HG03571 (cell line): ENCODE measurements around the gene ZNF124.
"Not testable (repeated sequence)": the region's sequence is repeated elsewhere in the genome, so short reads cannot be mapped to it uniquely, and the experiment has no call there.

Source experiments
- ATAC-seq: cut with Tn5 transposase; IDR thresholded peaks from one replicate; pipeline ENCODE4 v1.9.1; 2021; ENCODE audit not compliant: unreplicated experiment

Gene ZNF124

DNA sequence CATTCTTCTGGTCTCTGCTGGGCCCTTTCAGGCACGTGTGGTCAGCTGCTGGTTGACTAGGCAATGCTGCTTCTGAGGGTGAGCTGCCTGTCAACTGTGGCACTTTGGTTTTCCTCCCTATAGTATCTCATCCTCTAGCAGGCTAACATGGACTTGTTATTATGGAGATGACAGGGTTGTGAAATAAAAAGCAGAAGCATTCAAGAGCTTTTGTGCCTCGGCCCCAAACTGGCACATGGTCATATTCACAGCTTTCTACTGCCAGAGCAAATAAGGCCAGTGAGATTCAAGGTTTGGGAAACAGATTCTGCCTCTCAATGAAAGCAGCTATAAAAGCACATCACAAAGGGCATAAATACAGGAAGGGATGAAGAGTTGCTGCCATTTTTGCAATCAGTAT is 1.6 kb upstream of the ZNF124 start:
- ATAC-seq, result no peak

GRCh38 chr1:247172996-247173395 is 1.2 kb upstream of the ZNF124 start:
- ATAC-seq, result no peak

- ATAC-seq, result peak; percentile 46
Observed at GRCh38 chr1:247171443-247171842, 377 bp downstream of the ZNF124 start.

- no peak for ATAC-seq
Observed at GRCh38 chr1:247165674-247166073, 6.1 kb downstream of the ZNF124 start.

DNA sequence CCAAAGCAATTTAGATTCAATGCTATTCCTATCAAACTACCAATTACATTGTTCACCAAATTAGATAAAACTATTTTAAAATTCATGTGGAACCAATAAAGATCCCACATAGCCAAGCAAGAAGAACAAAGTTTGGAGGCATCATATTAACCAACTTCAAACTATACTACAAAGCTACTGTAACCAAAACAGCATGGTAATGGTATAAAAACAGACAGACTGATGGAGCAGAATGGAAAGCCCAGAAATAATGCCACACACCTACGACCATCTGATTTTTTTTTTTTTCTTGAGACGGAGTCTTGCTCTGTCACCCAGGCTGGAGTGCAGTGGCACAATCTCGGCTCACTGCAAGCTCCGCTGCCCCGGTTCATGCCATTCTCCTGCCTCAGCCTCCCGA is 7.1 kb downstream of the ZNF124 start:
- no peak for ATAC-seq

DNA sequence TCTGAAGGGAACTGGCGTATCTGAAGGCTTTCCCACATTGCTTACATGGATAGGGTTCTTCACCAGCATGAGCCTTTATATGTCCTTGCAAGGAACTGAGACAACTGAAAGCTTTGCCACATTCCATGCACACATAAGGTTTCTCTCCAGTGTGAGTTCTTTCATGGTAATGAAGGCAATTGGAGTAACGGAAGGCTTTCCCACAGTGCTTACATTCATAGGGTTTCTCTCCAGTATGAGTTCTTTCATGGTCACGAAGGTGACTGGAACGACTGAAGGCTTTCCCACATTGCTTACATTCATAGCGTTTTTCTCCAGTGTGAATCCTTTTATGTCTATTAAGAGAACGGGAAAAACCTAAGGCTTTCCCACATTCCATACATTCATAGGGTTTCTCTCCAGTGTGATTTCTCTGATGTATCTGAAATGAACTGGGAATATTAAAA is 15.0 kb downstream of the ZNF124 start:
- no peak for ATAC-seq

GRCh38 chr1:247147781-247148180 is 24.0 kb downstream of the ZNF124 start:
- ATAC-seq, result no peak

DNA sequence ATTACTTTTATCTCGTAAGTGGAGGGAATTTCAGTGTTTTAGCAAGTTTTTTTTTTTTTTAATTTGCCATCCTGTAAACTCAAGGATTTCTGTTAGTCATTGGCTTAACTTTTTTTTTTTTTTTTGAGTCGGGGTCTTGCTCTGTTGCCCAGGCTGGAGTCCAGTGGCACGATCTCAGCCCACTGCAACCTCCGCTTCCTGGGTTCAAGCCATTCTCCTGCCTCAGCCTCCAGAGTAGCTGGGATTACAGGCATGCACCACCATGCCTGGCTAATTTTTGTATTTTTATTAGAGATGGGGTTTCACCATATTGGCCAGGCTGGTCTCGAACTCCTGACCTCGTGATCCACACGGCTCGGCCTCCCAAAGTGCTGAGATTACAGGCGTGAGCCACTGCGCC is 24.7 kb downstream of the ZNF124 start:
- ATAC-seq, result not testable (repeated sequence)

GRCh38 chr1:247146671-247147070 is 25.1 kb downstream of the ZNF124 start:
- ATAC-seq, result no peak

GRCh38 chr1:247145279-247145678 is 26.5 kb downstream of the ZNF124 start:
- ATAC-seq, result no peak

GRCh38 chr1:247139557-247139956 is 32.3 kb downstream of the ZNF124 start:
- not testable (repeated sequence) for ATAC-seq

DNA sequence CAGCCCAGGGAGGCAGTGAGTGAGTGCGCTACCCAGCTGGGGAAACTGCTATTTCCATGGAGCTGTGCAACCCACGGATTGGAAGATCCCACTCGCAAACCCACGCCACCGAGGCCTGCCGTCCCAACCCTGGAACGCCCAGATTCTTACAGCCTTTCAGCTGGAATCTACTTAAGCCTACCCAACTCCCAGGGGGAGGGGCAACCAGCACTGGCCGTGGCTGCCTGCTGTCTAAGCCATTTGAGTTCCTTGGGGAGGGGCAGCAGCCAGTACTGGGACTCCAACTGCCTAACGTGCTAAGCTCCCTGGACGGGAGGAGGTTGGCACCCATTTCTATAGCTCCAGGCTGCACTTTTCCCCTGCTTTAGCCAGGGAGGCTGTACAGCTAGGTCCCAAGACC is 40.6 kb downstream of the ZNF124 start:
- ATAC-seq, result no peak

DNA sequence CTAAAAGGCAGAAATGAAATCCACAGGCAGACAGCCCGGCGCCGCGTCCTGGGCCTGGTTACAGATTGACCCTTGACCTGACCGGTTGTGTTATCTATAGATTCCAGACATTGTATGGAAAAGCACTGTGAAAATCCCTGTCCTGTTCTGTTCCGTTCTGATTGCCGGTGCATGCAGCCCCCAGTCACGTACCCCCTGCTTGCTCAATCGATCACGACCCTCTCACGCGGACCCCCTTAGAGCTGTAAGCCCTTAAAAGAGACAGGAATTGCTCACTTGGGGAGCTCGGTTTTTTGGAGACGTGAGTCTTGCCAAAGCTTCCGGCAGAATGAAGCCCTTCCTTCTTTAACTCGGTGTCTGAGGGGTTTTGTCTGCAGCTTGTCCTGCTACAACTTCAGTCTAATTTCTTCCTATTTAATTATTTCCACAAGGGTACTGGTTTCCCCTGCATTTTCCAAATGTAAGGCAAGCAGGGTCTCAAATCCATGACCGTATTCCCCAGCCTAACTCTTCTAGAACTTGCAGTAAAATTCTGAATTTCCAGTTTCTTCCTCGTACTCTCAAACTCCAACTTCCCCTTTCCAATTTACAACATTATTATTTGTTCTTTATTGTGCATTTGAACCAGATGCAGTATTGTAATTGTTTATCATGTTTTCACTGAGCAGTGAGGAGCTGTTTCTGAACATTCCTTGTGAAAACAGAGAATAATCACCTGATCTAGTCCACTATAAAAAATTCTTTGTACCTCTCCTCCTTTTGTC is 44.1 kb downstream of the ZNF124 start:
- not testable (repeated sequence) for ATAC-seq

- ATAC-seq, result peak; percentile 58
Observed at GRCh38 chr1:247126601-247127000, 45.2 kb downstream of the ZNF124 start.

GRCh38 chr1:247126166-247126565 is 45.7 kb downstream of the ZNF124 start:
- ATAC-seq, result peak; percentile 97

GRCh38 chr1:247121382-247121781 is 50.4 kb downstream of the ZNF124 start:
- no peak for ATAC-seq

- ATAC-seq, result not testable (repeated sequence)
Observed at GRCh38 chr1:247120408-247120668, 51.5 kb downstream of the ZNF124 start.

- ATAC-seq, result no peak
Observed at GRCh38 chr1:247119600-247120407, 52.0 kb downstream of the ZNF124 start.

- no peak for ATAC-seq
Observed at GRCh38 chr1:247118946-247119446, 52.8 kb downstream of the ZNF124 start.

DNA sequence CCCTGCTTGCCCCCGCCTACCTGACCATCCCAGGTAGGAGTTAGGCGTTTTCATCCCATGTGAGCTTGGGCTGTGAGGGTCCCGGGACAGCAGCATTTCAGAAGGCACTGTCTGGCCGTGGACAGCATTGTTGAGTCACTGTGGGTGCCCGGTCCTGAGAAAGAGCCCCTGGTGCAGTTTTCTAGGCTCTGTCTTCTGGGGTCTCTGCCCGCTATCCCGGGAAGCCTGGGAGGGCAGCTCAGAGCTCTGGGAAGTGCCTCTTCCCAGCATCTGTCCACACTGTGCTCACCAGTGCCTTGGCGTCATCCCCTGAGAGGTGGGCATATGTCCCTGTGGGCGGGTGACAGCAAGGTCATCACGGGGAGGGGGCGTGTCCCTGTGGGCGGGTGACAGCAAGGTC is 56.3 kb downstream of the ZNF124 start:
- no peak for ATAC-seq

GRCh38 chr1:247115141-247115510 is 56.7 kb downstream of the ZNF124 start:
- no peak for ATAC-seq
